ENCODE data around the gene WDR62.
"Not testable (repeated sequence)": the region's sequence is repeated elsewhere in the genome, so short reads cannot be mapped to it uniquely, and the experiment has no call there.

The WDR62 gene

DNA sequence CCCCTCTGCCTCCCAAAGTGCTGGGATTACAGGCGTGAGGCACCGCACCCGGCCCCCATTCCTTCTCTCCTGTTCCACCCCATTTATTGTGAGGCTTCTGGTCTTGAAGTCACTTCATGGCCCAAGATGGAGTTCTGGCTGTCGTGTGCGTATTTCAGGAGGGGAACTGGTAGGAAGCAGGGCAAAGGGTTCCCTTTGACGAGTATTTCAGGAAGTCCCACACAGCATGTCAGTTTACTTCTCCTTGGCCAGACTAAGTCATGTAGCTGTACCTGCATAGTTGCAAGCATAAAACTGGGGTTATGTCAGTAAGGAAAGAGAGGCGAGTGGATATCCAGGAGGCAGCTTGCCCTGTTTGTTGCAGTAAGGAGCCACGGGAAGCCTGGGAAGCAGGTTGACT, 10.1 kb downstream of the WDR62 start:
- no peak for DNase-seq (ENCODE audit: low spot score)
- TF ChIP-seq, protein P1, sequence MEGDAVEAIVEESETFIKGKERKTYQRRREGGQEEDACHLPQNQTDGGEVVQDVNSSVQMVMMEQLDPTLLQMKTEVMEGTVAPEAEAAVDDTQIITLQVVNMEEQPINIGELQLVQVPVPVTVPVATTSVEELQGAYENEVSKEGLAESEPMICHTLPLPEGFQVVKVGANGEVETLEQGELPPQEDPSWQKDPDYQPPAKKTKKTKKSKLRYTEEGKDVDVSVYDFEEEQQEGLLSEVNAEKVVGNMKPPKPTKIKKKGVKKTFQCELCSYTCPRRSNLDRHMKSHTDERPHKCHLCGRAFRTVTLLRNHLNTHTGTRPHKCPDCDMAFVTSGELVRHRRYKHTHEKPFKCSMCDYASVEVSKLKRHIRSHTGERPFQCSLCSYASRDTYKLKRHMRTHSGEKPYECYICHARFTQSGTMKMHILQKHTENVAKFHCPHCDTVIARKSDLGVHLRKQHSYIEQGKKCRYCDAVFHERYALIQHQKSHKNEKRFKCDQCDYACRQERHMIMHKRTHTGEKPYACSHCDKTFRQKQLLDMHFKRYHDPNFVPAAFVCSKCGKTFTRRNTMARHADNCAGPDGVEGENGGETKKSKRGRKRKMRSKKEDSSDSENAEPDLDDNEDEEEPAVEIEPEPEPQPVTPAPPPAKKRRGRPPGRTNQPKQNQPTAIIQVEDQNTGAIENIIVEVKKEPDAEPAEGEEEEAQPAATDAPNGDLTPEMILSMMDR (IDR thresholded peaks at IDR 0.05; ENCODE audit: extremely low read depth, insufficient read depth, missing control alignments) = no peak
- in situ Hi-C loops (cut with MboI; ENCODE audit: low pct_unique_long_range_greater_than_20kb, low sequenced_read_pairs, unreplicated experiment) = no loop called here

DNA sequence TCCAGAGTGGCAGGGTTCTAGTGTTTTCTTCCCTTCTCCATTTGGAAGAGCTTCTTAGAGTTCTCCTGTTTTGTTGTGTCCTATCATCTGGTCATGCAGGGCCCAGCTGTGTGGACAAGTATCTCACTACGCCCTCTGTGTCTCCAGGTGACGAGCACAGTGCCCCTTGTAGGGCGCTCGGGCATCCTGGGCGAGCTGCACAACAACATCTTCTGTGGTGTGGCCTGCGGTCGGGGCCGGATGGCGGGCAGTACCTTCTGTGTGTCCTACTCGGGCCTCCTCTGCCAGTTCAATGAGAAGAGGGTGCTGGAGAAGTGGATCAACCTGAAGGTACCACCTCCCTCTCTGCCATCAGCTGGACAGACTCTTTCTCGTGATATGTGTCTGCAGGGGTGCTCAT, 13.0 kb downstream of the WDR62 start:
- no peak for DNase-seq (ENCODE audit: low spot score)
- in situ Hi-C loops (cut with MboI; ENCODE audit: low pct_unique_long_range_greater_than_20kb, low sequenced_read_pairs, unreplicated experiment) = no loop called here
- TF ChIP-seq, protein P1 (IDR thresholded peaks at IDR 0.05; ENCODE audit: extremely low read depth, insufficient read depth, missing control alignments) = no peak

DNA sequence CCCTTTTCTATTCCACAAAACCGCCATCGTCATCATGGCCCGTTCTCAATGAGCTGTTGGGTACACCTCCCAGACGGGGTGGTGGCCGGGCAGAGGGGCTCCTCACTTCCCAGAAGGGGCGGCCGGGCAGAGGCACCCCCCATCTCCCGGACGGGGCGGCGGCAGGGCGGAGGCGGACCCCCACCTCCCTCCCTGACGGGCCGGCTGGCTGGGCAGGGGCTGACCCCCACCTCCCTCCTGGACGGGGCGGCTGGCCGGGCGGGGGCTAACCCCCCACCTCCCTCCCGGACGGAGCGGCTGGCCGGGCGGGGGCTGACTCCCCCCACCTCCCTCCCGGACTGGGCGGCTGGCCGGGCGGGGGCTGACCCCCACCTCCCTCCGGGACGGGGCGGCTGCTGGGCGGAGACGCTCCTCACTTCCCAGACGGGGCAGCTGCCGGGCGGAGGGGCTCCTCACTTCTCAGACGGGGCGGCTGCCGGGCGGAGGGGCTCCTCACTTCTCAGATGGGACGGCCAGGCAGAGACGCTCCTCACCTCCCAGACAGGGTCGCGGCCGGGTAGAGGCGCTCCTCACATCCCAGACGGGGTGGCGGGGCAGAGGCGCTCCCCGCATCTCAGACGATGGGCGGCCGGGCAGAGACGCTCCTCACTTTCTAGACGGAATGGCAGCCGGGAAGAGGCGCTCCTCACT, 14.3 kb downstream of the WDR62 start:
- in situ Hi-C loops (cut with MboI; ENCODE audit: low pct_unique_long_range_greater_than_20kb, low sequenced_read_pairs, unreplicated experiment); DNase-seq (ENCODE audit: low spot score): not testable (repeated sequence)

DNA sequence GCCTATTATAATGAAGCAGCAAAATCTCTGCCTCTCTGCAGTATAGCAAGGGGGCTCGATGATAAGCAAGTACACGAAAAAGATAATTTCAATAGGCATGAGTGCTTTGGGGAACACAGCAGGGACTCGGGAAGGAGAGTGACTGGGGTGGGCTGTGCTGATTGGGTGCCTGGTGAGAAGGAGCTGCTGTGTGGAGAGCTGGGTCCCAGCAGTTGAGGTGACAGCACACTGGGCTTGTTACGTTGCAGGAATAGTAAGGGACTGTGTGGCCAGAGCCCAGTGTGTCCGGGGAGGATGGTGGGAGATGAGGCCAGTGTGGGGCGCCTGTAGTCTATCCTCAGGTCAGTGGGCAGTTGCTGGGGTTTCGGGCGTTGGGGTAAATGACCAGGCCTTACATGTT, 17.4 kb downstream of the WDR62 start:
- no peak for DNase-seq (ENCODE audit: low spot score)
- in situ Hi-C loops (cut with MboI; ENCODE audit: low pct_unique_long_range_greater_than_20kb, low sequenced_read_pairs, unreplicated experiment) = no loop called here
- TF ChIP-seq, protein P1 (IDR thresholded peaks at IDR 0.05; ENCODE audit: extremely low read depth, insufficient read depth, missing control alignments) = no peak

DNA sequence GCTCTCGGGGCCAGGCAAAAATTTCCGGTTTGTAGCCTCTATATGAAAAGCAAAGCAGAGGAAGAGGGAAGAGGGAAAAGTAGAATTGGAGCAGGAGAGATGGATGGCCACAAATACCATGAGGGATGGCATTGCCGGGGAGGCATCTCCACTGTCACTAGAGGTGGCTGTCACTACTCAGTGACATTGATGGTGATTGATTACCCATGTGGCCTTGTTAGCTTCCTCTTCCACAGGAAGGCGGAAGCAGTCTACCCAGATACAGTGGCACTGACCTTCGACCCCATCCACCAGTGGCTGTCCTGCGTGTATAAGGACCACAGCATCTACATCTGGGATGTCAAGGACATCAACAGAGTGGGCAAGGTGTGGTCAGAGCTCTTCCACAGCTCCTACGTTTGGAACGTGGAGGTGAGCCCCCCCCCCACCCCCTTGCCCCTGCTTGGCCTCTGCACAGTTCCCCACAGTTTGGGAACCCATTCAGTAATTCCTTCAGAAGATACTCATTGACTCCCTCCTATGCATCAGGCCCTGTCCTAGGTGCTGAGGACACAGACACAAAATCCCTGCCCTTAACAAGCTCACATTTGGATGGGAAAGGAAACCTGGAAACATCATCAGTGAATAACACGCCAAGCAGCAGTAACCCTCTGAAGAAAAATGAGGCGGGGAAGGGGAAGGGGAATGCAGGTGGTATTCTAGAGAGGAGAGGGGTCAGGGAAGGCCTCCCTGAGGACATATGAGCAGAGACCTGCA, 18.6 kb downstream of the WDR62 start:
- in situ Hi-C loops (cut with MboI; ENCODE audit: low pct_unique_long_range_greater_than_20kb, low sequenced_read_pairs, unreplicated experiment) = no loop called here
- no peak for DNase-seq (ENCODE audit: low spot score)
- TF ChIP-seq, protein P1 (IDR thresholded peaks at IDR 0.05; ENCODE audit: extremely low read depth, insufficient read depth, missing control alignments) = no peak

DNA sequence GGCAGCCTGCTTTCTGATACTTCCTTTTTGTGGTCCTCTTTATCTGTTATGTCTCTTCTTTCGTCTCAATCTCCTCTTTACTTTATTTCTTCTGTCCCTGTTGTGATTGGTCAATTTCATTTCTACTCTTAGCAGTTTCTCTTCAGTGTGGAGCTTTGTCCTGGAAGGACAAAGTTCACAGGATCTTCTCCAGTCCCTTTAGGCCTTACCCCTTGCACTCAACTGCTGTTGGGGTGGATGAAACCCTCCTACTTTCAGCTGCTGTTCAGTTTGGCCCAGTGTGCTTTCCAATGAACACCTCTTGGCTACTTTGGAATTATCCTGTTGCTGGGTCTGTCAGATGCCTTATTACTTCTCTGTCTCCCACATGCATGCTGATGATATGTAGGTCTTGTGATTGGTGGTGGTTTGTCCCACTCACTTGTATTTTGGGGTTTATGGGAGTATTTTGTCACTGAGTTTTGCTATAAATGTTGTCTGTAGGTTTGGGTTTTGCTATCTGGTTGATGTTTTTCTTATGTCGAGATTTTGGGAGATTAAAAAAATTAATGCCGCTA, 24.8 kb downstream of the WDR62 start:
- in situ Hi-C loops (cut with MboI; ENCODE audit: low pct_unique_long_range_greater_than_20kb, low sequenced_read_pairs, unreplicated experiment) = no loop called here
- no peak for DNase-seq (ENCODE audit: low spot score)
- TF ChIP-seq, protein P1 (IDR thresholded peaks at IDR 0.05; ENCODE audit: extremely low read depth, insufficient read depth, missing control alignments) = no peak

DNA sequence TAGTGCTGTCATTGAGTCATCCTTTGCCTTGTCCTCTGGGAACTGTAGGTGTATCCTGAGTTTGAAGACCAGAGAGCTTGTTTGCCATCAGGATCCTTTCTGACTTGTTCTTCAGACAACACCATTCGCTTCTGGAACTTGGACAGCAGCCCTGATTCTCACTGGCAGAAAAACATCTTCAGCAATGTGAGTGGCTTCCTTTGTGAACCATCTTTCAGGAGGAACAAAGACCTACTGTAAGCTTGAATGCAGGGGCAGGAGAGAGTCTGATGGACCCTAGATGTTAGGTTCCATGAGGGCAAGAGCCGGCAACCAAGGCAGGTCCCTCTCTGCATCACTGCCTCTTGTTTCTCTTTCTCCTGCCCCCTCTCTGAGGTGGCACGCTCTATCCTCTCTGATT, 26.7 kb downstream of the WDR62 start:
- TF ChIP-seq, protein P1 (IDR thresholded peaks at IDR 0.05; ENCODE audit: extremely low read depth, insufficient read depth, missing control alignments) = no peak
- in situ Hi-C loops (cut with MboI; ENCODE audit: low pct_unique_long_range_greater_than_20kb, low sequenced_read_pairs, unreplicated experiment) = no loop called here
- no peak for DNase-seq (ENCODE audit: low spot score)
